CD4-positive, alpha-beta T cell treated with Interleukin-17A for 1 hour (primary cell): ENCODE data around the gene ZSWIM7.
"Not testable (repeated sequence)": the region's sequence is repeated elsewhere in the genome, so short reads cannot be mapped to it uniquely, and the experiment has no call there.

Experiments used
- DNase-seq: peaks from one replicate; pipeline ENCODE4 v3.0.0-alpha.2; 2020

ZSWIM7 gene

DNA sequence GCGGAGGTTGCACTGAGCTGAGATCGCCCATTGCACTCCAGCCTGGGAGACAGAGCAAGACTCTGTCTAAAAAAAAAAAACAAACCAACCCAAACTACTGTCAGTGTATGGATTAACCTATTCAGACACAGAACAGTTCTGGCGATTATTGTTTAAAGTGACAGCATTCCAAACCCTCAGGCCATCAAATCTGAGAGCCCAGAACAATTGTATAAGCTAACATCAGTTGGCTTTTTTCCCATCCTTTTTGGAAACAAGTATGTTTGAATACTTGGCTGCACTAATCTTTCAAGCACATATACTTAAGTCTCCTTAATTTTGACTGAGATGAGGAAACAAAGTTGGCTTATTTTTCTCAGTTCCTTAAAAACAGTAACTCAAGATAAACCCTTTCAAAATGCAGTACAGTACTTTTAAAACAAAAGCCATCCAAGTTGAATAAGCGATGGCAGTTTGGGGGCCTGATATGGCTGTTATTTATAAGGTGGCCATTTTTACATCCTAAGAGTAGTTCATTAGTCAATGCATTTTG lies 1.4 kb downstream of the ZSWIM7 start:
- no peak for DNase-seq

DNA sequence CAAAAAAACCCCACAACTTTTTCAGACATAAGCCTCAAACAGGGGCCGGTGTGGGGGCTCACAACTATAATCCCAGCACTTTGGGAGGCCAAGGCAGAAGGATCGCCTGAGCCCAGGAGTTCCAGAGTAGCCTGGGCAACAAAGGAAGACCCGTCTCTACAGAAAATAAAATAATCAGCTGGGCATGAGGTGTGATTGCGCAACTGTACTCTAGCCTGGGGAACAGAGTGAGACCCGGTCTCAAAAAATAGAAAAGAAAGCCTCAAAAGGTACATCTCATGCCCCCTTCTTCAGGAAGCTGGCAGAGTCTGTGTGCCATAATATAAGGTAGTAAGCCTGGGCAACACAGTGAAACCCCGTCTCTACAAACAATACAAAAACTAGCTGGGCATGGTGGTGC lies 3.2 kb downstream of the ZSWIM7 start:
- DNase-seq, result no peak

DNA sequence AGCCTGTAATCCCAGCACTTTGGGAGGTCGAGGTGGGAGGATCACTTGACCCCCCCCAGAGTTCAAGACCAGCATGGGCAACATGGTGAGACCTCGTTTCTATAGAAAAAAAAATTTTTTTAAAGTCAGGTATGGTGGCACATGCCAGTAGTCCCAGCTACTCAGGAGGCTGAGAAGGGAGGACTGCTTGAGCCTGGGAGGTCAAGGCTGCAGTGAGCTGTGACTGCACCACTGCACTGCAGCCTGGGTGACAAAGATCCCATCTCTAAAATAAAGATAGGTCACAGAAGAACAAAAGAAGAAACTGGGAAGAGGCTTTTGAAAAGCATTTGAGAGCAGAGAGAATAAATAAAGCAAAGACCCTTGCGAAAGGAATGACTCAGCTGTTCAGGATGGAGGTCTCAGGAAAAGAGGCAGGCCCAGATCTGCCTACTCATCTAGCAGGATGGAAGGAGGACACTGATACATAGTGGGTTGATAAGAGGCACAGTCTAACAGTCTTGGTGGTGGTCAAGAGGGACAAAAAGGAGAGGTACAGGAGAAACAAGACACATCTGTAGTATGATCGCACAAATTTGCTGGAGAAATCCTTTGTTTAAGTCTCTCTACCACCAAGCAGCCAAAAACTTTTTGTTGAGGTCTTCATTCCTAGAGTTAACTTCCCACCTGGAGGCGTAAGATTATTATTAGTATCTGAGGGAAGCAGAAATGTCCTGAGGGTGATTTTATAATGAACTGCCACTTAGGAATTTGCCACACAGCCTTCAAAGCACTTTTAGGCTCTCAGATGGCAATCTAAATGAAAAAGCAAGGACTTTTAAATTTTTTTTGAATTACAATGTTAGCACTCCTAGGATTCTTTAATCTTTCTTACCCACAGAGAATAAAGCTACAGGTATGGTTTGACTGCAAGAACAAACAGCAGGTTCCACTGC lies 17.6 kb downstream of the ZSWIM7 start:
- no peak for DNase-seq

DNA sequence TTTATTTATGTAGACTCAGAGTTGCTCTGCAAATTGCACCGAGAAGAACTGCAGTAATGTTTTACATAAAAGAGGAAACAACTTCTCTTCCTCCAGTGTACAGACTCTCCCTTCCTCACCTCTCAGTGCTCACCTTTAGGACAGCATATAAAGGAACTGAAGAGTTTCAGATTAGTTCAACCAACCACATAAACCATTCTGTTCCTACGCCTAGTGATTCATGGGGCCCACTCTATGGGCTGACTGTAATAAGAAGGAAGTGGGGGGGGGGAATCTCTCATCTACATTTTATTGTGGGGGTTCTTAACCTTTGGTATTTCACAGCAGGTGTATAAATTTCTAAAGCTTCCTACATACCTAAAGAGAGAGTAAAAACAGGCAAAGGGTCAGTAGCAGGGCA lies 18.3 kb downstream of the ZSWIM7 start:
- DNase-seq, result no peak

DNA sequence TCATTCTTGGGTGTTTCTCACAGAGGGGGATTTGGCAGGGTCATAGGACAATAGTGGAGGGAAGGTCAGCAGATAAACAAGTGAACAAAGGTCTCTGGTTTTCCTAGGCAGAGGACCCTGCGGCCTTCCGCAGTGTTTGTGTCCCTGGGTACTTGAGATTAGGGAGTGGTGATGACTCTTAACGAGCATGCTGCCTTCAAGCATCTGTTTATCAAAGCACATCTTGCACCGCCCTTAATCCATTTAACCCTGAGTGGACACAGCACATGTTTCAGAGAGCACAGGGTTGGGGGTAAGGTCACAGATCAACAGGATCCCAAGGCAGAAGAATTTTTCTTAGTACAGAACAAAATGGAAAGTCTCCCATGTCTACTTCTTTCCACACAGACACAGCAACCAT lies 20.5 kb downstream of the ZSWIM7 start:
- not testable (repeated sequence) for DNase-seq

DNA sequence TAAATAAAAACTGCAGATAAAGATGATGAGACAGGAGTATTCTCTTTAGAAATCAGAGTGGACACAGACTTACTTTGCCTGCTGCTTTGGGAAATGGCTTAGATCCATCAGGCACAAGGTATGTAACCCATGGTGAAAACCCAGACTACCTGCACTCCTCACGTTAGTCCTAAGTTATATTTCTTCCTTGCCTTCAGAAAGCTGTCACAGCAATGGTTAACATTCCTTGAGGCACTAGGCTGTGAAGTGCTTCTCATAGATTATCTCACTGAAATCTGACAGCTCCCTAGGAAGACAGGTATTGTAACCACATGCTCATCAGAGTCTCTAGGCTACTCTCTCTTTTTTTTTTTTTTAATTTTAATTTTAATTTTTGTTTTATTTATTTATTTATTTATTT lies 20.9 kb downstream of the ZSWIM7 start:
- no peak for DNase-seq

DNA sequence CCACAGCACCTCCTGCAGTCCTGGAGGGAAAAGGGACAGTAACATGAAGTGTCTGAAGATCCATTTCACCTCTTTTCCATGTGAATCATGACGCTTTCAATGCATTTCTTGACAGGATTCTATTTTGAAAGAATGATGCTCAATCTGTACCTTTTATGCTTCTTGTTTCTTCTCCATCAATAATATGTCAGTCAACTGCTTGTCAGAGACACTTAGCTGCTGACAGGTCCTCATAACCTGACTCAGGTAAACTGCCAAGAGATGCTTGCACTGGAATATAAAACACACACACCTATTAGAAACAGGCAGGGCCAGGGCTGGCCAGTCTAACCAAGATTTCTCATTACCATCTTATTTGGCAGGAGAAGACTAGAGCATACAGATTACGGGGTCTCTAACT lies 21.6 kb downstream of the ZSWIM7 start:
- DNase-seq, result no peak

DNA sequence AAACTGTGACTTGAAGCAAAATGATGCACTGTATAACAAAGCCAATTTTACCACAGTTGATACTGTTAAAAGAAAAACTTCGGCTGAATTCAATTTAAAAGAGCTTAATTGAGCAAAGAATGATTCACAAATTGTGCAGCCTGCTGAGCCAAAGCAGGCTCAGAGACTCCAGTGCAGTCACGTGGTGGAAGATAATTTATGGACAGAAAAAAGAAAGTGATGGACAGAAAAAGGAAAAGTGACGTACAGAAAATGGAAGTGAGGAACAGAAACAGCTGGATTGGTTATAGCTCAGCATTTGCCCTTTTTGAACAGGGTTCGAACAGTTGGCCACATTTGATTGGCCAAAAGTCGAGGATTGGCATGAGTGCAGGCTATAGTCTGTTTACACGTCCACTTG lies 25.7 kb downstream of the ZSWIM7 start:
- no peak for DNase-seq

DNA sequence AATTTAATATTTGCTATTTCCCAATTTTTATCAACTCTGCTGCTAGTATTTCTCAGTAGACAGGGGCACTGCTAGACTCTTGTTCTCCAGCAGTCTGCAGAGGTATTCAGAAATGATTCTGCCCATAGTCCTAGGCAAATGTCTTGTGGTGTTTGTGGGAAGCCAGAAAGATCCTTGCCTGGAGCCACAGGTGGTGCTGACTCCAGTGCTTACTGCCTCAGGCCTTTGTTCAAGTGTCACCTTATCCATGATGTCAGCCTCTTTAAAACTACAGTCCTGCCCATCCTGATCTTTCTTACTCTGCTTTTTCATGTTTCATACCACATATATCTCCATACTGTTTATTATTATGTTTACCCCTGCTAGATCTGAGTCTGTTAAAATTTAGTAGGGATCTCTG lies 26.5 kb downstream of the ZSWIM7 start:
- DNase-seq, result no peak

DNA sequence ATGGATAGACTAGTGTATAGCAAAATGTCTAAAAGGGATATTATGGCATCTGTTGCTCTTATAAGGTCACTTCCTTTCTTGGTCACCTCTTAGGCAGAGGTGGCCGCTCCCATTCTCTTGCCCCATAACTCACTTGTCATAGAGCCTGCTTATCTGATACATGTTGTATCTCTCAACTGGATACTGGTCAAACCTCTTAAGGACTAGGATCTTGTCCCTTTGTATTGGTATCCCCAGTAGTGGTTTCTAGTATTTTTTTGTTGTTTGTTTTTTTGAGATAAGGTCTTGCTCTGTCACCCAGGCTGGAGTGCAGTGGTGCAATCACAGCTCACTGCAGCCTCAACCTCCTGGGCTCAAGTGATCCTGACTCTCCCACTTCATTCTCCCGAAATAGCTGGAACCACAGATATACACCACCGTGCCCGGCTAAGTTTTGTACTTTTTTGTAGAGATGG lies 27.0 kb downstream of the ZSWIM7 start:
- DNase-seq, result no peak

DNA sequence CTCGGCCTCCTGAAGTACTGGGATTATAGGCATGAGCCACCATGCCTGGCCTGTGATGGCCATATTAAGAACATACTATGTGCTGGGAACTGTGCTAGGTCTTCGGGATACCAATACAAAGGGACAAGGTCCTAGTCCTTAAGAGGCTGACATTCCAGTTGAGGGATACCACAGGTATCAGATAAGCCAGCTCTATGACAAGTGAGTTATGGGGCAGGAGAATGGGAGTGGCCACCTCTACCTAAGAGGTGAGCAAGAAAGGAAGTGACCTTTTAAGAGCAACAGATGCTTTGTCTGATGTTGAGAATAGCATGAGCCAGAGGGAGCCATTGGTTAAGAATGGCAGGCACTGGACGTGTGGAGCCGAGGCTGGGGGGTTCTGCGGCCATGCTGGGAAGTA lies 27.6 kb downstream of the ZSWIM7 start:
- no peak for DNase-seq

DNA sequence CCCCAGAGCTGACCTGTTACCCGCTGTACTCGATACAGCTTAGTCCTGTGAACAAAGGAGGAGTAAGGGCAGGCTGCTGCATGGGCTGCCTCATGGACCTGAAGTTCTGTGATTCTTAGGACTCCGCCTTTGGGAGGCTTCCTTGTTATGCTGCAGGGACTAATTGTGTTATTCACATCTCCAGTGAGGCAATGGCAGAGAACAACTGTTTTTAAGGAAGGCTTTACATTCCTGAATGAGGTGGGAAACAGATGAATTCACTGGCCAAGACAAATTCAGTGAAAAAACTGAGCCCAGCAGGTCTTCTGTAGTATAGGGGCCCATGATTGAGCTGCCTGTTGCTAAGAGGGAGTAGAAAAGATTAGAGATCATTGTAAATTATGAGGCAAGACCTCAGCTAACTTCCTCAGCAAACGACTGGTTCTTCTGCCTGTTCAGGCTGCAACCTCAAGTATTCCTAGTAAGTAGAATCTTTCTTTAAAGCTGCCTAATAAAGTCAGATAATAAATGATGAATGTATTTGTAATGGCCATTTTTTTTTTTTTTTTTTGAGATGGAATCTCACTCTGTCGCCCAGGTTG lies 28.3 kb downstream of the ZSWIM7 start:
- DNase-seq, result no peak

DNA sequence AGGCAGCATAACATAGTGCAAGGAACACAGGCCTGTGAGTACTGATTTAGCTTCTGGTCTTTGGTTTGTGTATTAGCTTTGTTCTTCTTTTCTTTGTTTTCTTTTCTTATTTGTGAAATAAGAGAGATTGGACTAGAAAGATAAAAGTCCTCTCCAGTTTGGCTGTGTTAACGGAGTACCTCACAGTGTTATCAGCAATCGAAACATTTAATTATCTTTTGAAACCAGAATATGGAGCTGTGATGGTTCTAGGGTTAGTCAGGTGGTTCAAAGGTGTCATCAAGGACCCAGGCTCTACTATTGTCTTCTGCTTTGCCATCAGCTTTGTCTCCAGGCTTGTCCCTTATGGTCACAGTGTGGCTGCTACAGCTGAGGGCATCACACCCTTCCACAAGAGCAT lies 29.0 kb downstream of the ZSWIM7 start:
- no peak for DNase-seq

DNA sequence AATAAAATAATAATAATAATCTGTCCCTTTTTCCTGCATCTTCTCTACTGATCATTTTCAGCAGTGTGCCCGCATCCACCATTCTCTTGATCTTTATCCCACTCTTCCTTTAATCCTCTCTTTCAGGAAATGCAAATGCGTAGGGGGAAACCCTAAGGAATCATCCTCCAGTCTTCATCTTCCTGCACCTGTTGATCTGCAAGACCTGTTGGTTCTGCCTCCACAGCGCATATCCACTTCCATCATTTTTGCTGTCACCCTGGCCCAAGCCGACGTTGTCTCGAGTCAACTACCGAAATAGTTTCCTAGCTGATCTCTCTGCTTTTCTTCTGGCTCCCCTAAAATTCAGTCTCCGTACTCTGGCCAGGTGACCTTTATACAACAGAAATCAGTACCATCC lies 30.0 kb downstream of the ZSWIM7 start:
- no peak for DNase-seq

DNA sequence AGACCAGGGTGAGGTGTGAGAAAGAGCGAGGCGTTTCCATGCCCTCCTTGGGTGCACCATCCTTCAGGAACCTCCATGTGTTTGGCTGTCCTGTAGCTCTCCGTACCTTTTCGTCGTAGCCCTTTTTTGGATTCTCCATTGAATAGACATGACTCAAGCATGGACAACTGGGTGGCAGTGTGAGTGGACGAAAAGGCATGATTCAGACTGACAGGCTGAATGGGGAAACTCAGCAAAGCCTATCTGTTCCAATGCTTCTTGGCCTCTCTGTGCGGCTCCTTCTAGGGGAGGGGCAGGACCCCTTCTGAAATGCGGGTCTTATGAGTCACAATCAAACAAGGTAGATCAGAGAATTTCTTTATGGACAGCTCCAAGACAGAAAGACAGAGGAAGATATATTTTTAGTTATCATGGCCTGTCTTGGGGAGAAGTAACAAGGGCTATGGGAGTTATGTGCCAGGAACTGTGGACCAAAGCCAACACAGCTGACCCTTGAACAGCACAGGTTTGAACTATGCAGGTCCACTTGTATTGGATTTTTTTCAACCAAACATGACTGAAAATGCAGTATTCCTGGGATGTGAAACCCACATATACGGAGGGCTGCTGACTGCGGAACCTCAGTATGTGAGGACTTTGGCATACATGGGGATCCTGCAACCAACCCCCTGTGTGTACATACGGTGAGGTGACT lies 31.7 kb downstream of the ZSWIM7 start:
- DNase-seq, result no peak

DNA sequence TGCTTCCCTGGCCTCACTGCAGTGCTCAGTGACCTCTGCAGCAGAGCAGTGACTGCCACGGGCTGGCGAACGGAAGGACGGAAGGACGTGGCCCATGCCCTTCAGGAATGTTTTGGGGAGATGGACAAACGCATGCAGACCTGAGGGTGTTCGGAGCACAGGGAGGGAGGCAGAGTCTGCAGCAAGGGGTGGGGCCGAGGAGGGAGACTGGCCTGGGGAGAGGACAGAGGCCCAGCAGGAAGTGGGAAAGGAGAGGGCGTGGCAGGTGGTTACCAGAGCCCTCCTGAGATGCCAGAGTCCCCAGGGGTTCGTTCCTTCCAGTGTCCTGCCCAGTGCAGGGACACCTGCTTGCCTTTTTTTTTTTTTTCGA lies 32.6 kb downstream of the ZSWIM7 start:
- DNase-seq, result no peak

DNA sequence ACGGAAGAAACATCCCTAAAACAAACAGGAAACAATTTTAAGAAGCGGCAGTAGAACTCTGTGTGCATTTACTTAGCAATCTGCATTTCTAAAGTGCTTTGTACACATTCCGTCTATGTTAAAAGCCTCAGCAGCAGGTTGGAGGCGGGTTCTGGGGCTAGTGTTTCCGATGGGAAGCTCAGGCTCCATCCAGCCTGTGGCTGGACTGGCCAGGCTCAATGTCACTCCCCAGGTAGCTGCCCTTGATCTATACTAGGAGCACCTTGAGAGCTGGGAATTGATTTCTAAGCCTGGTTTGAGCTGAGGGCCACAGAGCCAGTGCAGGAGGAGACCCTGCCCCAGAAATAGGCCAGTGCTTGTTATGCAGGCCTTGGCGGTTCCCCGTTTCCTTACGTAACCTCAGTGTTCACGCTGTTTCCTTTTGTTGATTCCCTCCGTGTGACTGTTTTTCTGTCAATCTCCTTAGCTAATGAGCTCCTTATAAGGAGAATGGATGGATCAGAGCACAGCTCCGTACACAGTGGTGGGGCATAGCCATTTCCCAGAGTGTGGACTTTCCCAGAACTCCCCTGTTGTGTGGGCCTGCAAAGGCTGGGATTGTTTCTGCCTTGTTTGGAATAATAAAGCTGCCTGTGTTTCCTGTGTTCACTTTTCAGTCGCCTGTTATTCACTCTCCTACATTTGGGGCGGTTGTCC lies 33.2 kb downstream of the ZSWIM7 start:
- DNase-seq, result no peak

DNA sequence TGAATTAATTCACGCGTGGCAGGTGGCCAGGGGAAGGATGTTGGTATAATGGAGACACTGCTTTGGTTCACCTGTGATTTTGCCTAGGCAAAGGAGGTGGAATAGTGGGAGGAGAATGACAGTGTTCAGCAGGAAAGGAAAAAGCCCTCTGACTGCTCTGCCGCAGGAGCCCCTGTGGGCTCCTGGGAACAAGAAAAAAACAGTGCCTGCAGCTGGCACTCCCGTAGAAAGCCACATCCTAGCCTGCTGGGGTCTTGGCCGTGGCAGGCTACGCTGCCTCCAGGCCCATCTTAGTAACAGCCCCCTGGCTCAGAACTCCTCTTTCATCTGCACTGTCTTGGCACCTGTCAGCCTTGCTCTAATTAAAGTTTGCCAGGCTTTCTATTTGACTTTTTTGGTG lies 34.0 kb downstream of the ZSWIM7 start:
- DNase-seq, result no peak

DNA sequence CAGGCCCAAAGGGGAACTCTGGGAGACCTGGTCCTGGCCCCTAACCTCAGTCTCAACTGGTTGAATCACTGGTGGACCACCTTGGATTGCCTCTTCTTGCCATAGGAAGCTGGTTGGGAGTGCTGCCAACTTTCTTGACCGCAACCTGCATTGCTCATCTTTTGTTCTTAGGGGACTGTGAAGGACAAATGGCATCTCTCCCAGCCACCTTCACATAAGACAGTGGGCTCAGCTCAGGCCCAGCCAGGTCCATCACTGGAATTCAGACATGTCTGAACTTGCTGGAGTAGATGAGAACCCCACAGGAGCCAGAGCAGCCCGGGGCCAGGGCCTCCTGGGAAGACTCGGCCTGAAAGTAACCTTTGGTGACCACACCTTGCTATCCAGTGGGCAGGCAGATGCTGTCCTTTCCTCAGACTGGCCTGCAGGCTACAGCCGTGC lies 35.8 kb downstream of the ZSWIM7 start:
- DNase-seq, result no peak

DNA sequence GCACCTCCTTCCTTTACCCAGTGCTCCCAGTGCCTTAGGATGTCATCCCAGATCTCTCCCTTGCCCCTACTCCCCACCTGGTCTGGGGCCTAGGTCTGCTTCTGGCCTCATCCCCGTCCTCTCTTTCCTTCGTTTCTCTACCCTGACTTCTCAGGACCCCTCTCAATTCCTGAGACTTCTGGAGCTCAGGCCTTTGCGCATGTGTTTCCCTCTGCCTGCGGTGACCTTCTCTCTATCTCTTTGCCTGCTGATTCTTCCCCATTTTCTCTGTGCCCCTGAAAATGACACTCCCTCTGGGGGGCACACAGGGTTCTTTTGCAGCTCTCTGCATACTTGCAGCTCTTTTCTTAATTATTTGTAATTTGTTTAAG lies 41.0 kb downstream of the ZSWIM7 start:
- DNase-seq, result no peak

DNA sequence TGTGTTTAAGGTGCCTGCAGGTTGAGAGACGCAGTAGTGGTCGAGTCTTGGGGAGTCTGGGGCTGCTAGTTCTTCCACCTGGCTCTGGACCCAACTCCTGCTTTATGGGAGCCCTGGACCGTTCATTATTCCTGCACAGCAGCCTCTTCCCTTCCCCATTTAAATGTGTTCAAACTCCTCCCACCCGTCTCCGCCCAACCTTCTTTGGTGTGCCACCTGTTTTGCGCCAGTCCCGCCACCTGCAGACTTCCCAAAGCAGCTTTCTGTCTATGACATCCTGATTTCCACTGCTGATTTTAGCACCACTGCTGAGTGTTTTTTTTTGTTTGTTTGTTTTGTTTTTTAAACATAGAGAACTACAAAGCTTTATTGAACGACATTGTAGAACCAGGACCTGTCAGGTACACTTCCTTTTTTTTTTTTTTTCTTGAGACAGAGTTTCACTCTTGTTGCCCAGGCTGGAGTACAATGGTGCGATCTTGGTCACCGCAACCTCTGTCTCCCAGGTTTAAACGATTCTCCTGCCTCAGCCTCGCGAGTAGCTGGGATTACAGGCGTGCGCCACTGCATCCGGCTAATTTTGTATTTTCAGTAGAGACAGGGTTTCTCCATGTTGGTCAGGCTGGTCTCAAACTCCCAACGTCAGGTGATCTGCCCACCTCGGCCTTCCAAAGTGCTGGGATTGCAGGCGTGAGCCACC lies 41.7 kb downstream of the ZSWIM7 start:
- no peak for DNase-seq

DNA sequence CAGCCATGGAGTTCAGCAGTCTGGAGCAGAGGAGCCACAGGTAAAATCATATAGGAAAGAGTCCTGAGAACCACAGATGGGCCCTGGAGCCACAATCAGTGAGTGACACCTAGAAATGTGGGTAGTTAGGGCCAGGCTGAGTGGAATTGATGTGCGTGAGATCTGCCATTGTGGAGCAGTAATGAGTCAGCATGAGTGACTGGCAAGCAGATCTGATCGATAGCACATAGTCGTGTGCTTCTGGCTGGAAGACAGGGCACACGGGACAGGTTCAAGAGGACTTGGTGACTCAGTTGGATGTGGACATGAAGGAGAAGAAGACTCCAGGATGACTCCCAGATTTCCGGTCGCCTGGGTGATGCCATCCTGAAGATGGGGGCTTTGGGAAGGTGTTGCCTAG lies 42.3 kb downstream of the ZSWIM7 start:
- no peak for DNase-seq
